HEK293 (cell line): ENCODE data around the gene ADIPOR1.

Source experiments
- CTCF ChIP-seq: fragments of 450-650 bp; formaldehyde crosslinking; IDR thresholded peaks from 2 replicates; pipeline ENCODE4 v1.5.1; 2016; ENCODE audit warnings: missing biosample characterization, missing genetic modification characterization
- ZBTB20 ChIP-seq: fragments of 450-650 bp; formaldehyde crosslinking; IDR thresholded peaks from 2 replicates; pipeline ENCODE4 v1.5.1; 2016; ENCODE audit warnings: missing biosample characterization, missing genetic modification characterization
- ZSCAN23 ChIP-seq: fragments of 450-650 bp; formaldehyde crosslinking; IDR thresholded peaks from 2 replicates; pipeline ENCODE4 v1.5.1; 2016; ENCODE audit warnings: missing biosample characterization, missing genetic modification characterization

GRCh38 chr1:203001986-203002385 lies 43.9 kb upstream of the ADIPOR1 start:
- no peak for TF ChIP-seq ZBTB20 (tag by site-specific recombination)
- TF ChIP-seq CTCF: no peak
- TF ChIP-seq ZSCAN23 (tag by site-specific recombination): no peak
